K562 (cell line): Measurements from ENCODE around the gene KCNQ5. TPM values are rescaled to one million over a fixed set of nuclear protein-coding genes. Genes with fewer than 3 reads are reported as not detected.

Experiments
- ATAC-seq: fragments of 200-7000 bp; cut with Tn5 transposase; 3 replicates; pipeline ENCODE4 v1.9.1; 2020; ENCODE audit warnings: moderate library complexity
- BruUV-seq: library from RNA; stranded (reverse); fragments of 400-500 nt; replicated peaks from 2 replicates; lab custom pipeline; 2021; lab: Mats Ljungman, UMichigan
- CTCF ChIA-PET: fragments of 300-600 bp; formaldehyde crosslinking; extraction: SDS; loops from one replicate; lab custom pipeline; 2021; ENCODE audit warnings: low intra/inter-chr PET ratio; lab: Yijun Ruan, JAX
- POLR2A ChIA-PET: fragments of 300-600, 350-650 bp; sonication (Branson Sonifier 250); formaldehyde crosslinking; extraction: SDS; loops from one replicate; lab custom pipeline; 2021; ENCODE audit warnings: antibody characterized with exemption, inconsistent platforms; lab: Yijun Ruan, JAX
- DNase-seq, 4 experiments: peaks; one replicate each; pipeline versions ENCODE4 v3.0.0 to v3.0.0-alpha.2; 2011 to 2018; ENCODE audit warnings: low spot score in 3 of 4, mixed read lengths in 3 of 4; ENCODE audit errors: extremely low read depth in 1 of 4
- FAIRE-seq: peaks from 2 replicates; lab custom pipeline; 2011; peaks lifted over from hg19 to GRCh38; lab: Jason Lieb, UNC
- H2AFZ ChIP-seq: 2 replicates; pipeline ENCODE4 v1.6.0; 2011; ENCODE audit warnings: low read depth, low read length, control low read depth, inconsistent platforms
- H3K27ac ChIP-seq: fragments of 200-600 bp; 3 replicates; pipeline ENCODE4 v1.8.0; 2011; ENCODE audit warnings: low read depth, mild to moderate bottlenecking, control low read depth, inconsistent platforms, low read length, moderate library complexity, mixed read lengths; ENCODE audit errors: extremely low read depth
- H3K27me3 ChIP-seq, 2 experiments: fragments of 300-600 bp in 1 of 2; 2 replicates in 1 of 2; 3 replicates in 1 of 2; pipeline versions ENCODE4 v1.6.0 to v1.8.0; 2011; ENCODE audit warnings: inconsistent platforms in 2 of 2, low read length in 2 of 2, mild to moderate bottlenecking in 1 of 2, mixed read lengths in 1 of 2, moderate library complexity in 1 of 2; ENCODE audit not compliant: control insufficient read depth in 2 of 2, insufficient read depth in 2 of 2
- H3K36me3 ChIP-seq: fragments of 300-600 bp; 3 replicates; pipeline ENCODE4 v1.8.0; 2011; ENCODE audit warnings: mild to moderate bottlenecking, low read length, inconsistent platforms; ENCODE audit not compliant: control insufficient read depth, insufficient read depth
- H3K4me1 ChIP-seq, 2 experiments: fragments of 200-600 bp in 1 of 2; replicated peaks in 1 of 2; 2 replicates in 1 of 2; 3 replicates in 1 of 2; pipeline versions ENCODE4 v1.5.1 to v1.8.0; 2011; ENCODE audit warnings: inconsistent platforms in 2 of 2, low read length in 2 of 2, mild to moderate bottlenecking in 1 of 2, mixed read lengths in 1 of 2, moderate library complexity in 1 of 2; ENCODE audit not compliant: control insufficient read depth in 2 of 2, insufficient read depth in 2 of 2
- H3K4me2 ChIP-seq: 2 replicates; pipeline ENCODE4 v1.6.1; 2011; ENCODE audit warnings: low read length, control low read depth, inconsistent platforms, mixed read lengths; ENCODE audit not compliant: insufficient read depth
- H3K4me3 ChIP-seq: fragments of 200-600 bp; sonication (generic), shearing (Covaris generic); 2 replicates; pipeline ENCODE4 v1.5.1; 2016; ENCODE audit warnings: control low read depth, inconsistent platforms
- H3K79me2 ChIP-seq: fragments of 200-600 bp; 3 replicates; pipeline ENCODE4 v1.8.0; 2011; ENCODE audit warnings: low read length, inconsistent platforms; ENCODE audit not compliant: control insufficient read depth, insufficient read depth
- H3K9ac ChIP-seq, 2 experiments: 2 replicates each; pipeline versions ENCODE4 v1.6.0 to v1.6.1; 2011; ENCODE audit warnings: low read depth in 2 of 2, low read length in 2 of 2, control low read depth in 1 of 2, inconsistent platforms in 1 of 2, mild to moderate bottlenecking in 1 of 2, mixed read lengths in 1 of 2; ENCODE audit not compliant: insufficient read depth in 1 of 2
- H3K9me1 ChIP-seq: one replicate; pipeline ENCODE4 v1.6.0; 2011; ENCODE audit warnings: inconsistent platforms, mild to moderate bottlenecking, low read length, moderate library complexity; ENCODE audit not compliant: control insufficient read depth, insufficient read depth
- H3K9me3 ChIP-seq: replicated peaks from 2 replicates; pipeline ENCODE4 v1.5.1; 2011; ENCODE audit warnings: low read depth, low read length, inconsistent platforms; ENCODE audit not compliant: control insufficient read depth, insufficient read depth
- H4K20me1 ChIP-seq: replicated peaks from 2 replicates; pipeline ENCODE4 v1.6.1; 2011; ENCODE audit warnings: low read length, inconsistent platforms, mixed read lengths; ENCODE audit not compliant: control insufficient read depth, insufficient read depth
- CAMTA2 ChIP-seq: fragments of 250-450 bp; sonication (Bioruptor Pico); conservative IDR thresholded peaks from 2 replicates; pipeline ENCODE4 v1.5.1; 2022
- CREB3L1 ChIP-seq: fragments of 450-650 bp; IDR thresholded peaks from 2 replicates; pipeline ENCODE4 v1.6.1; 2014; ENCODE audit warnings: low read depth, mild to moderate bottlenecking, moderate library complexity, borderline replicate concordance
- E2F8 ChIP-seq: fragments of 450-650 bp; IDR thresholded peaks from 2 replicates; pipeline ENCODE4 v1.7.1; 2018; ENCODE audit warnings: mild to moderate bottlenecking, low read depth; ENCODE audit not compliant: partially characterized antibody
- ELF1 ChIP-seq: fragments of 200-800 bp; sonication (Bioruptor generic); IDR thresholded peaks from 2 replicates; pipeline ENCODE4 v1.6.1; 2016; ENCODE audit warnings: missing genetic modification characterization, missing compliant biosample characterization
- MITF ChIP-seq: IDR thresholded peaks from 2 replicates; pipeline ENCODE4 v1.6.1; 2014; ENCODE audit warnings: antibody characterized with exemption
- MLX ChIP-seq, 2 experiments: fragments of 450-650 bp in 1 of 2; sonication (generic) in 1 of 2; formaldehyde crosslinking; conservative IDR thresholded peaks; 2 replicates each; pipeline versions ENCODE4 v1.4.0 to v1.8.1; 2020 to 2022; ENCODE audit warnings: mild to moderate bottlenecking in 1 of 2, missing genetic modification reagents in 1 of 2
- MXD1 ChIP-seq: fragments of 250-450 bp; sonication (Bioruptor Pico); IDR thresholded peaks from 2 replicates; pipeline ENCODE4 v1.8.0; 2021; ENCODE audit warnings: borderline replicate concordance, mild to moderate bottlenecking, moderate library complexity; ENCODE audit not compliant: poor library complexity, severe bottlenecking
- PHF8 ChIP-seq: fragments of 200-600 bp; sonication (generic); IDR thresholded peaks from 2 replicates; pipeline ENCODE4 v1.6.1; 2012; ENCODE audit warnings: mixed run types, mild to moderate bottlenecking, inconsistent platforms, low read length, moderate library complexity, borderline replicate concordance
- RHOXF2B ChIP-seq: fragments of 250-450 bp; sonication (Bioruptor Pico); conservative IDR thresholded peaks from 2 replicates; pipeline ENCODE4 v1.5.1; 2021
- SAFB ChIP-seq: fragments of 200-400 bp; formaldehyde crosslinking; IDR thresholded peaks from 2 replicates; pipeline ENCODE4 v1.6.1; 2017; ENCODE audit warnings: low read depth, low read length, borderline replicate concordance
- SIN3B ChIP-seq: fragments of 450-650 bp; IDR thresholded peaks from 2 replicates; pipeline ENCODE4 v1.6.1; 2017; ENCODE audit warnings: low read depth, mild to moderate bottlenecking, moderate library complexity
- ZC3H4 ChIP-seq: sonication (generic); formaldehyde crosslinking; IDR thresholded peaks from 2 replicates; pipeline ENCODE4 v1.9.0; 2021; ENCODE audit warnings: missing genetic modification reagents, borderline replicate concordance
- ZNF436 ChIP-seq: fragments of 250-450, 450-650 bp; sonication (Bioruptor Pico); formaldehyde crosslinking; IDR thresholded peaks from 2 replicates; pipeline ENCODE4 v1.7.0; 2020; ENCODE audit warnings: mild to moderate bottlenecking
- WGBS: fragments of 100-300 bp; shearing (Covaris generic); methylation state at CpG from one replicate; pipeline ENCODE4 v1.1.6; 2016; ENCODE audit warnings: low coverage, mixed read lengths; ENCODE audit not compliant: insufficient coverage; ENCODE audit errors: missing lambda C conversion rate; 5-methylcytosine and 5-hydroxymethylcytosine counted together
- in situ Hi-C: fragments of 300-500 bp; cut with MboI; formaldehyde crosslinking; loops from 4 replicates; pipeline ENCODE4 v1.15.0; 2018; ENCODE audit warnings: inconsistent platforms, mixed read lengths
- intact Hi-C: fragments of 100-400 bp; cut with micrococcal nuclease; formaldehyde crosslinking; loops from 2 replicates; pipeline ENCODE4 v1.14.2; 2022
- polyA plus RNA-seq, 8 experiments: library from polyadenylated mRNA; depleted of rRNA in 4 of 8; stranded (reverse) in 5 of 8; unstranded in 3 of 8; fragments of >200 nt; fragmentation: Nextera tagmentation in 2 of 8; fragmentation: Illumina TruSeq in 1 of 8; extraction: Ambion mirVana in 2 of 8; extraction: Trizol in 1 of 8; gene quantifications; 2 replicates each; pipeline versions ENCODE4 v1.2.1 to v1.2.3, GENCODE V29; 2011 to 2014; ENCODE audit warnings: inconsistent platforms in 1 of 8, missing spikeins in 1 of 8
- total RNA-seq, 7 experiments: library from RNA; depleted of rRNA in 6 of 7; stranded (reverse); fragments of >200 nt in 6 of 7; fragmentation: Illumina TruSeq in 2 of 7; extraction: Trizol in 2 of 7; gene quantifications; 2 replicates each; pipeline versions ENCODE4 v1.2.1 to v1.2.3, GENCODE V29; 2011 to 2021; ENCODE audit warnings: low replicate concordance in 1 of 7

The KCNQ5 gene
- total and polyA plus RNA-seq, 9 of the 15 experiments (the other 6 are each of a cell fraction or from before 2014, with no cell fraction given), result 0.31 to 5.9 (median 2.6) TPM

GRCh38 chr6:72841195-72841594, 219.3 kb downstream of the KCNQ5 start:
- in situ Hi-C loops, result no loop called here
- no peak for TF ChIP-seq MXD1
- TF ChIP-seq CAMTA2 (CRISPR knock-in tag), result no peak
- TF ChIP-seq PHF8, result no peak
- TF ChIP-seq CREB3L1, result no peak
- no peak for TF ChIP-seq ELF1
- no peak for TF ChIP-seq ZNF436 (CRISPR knock-in tag)
- TF ChIP-seq E2F8, result no peak
- no peak for TF ChIP-seq SAFB
- no peak for TF ChIP-seq ZC3H4
- no peak for TF ChIP-seq RHOXF2B (CRISPR knock-in tag)
- TF ChIP-seq SIN3B, result no peak
- no peak for TF ChIP-seq MITF
- no peak for TF ChIP-seq MLX (CRISPR knock-in tag; conservative IDR thresholded peaks at IDR 0.05)

More at GRCh38 chr6:72841195-72841594, 219.3 kb downstream of the KCNQ5 start:
- Histone ChIP-seq H3K4me3 (no peak overlapping the region), H3K79me2 (no peaks in the 10 kb centered on the region), H3K9me1 (no peaks in the 10 kb centered on the region), H3K9ac (no peak overlapping the region), H3K27me3 (no peaks in the 10 kb centered on the region), H3K4me1 (no peaks in the 10 kb centered on the region), H2AFZ (no peak overlapping the region), H3K36me3 (no peaks in the 10 kb centered on the region), H3K27ac (no peak overlapping the region), H3K4me2 (no peak overlapping the region), H4K20me1 (no peaks in the 10 kb centered on the region), H3K9me3 (no peaks in the 10 kb centered on the region)
- intact Hi-C loops, result no loop called here
- ChIA-PET POLR2A (interaction anchor here (0.7 kb wide), 1 partner anchor 285 kb away, joined by 3 read pairs; no protein-coding TSS in a partner anchor), CTCF (no interaction called here)
- ATAC-seq (no peak), DNase-seq (no peak), FAIRE-seq (no peak)
- no TSS peak for BruUV-seq
- WGBS, result 9% methylated on average over 2 of the region's 2 CpGs
